Lung (tissue), 16 donors: Measurements from ENCODE around the gene CCT2. TPM values are rescaled to one million over a fixed set of nuclear protein-coding genes. Genes with fewer than 3 reads are reported as not detected.
A peak's percentile ranks its signal among the peaks of the same experiment; 100 is the strongest.

ENCODE experiments used
- ATAC-seq: fragments of 200-7000 bp; cut with Tn5 transposase; one replicate; pipeline ENCODE4 v1.9.1; 2020; ENCODE audit warnings: moderate number of reproducible peaks; ENCODE audit not compliant: insufficient read depth, low FRiP score
- DNase-seq, 3 donors: peaks; one replicate each; pipeline ENCODE4 v3.0.0-alpha.2; 2013 to 2017
- H3K27ac ChIP-seq, 2 donors: one replicate each; pipeline ENCODE4 v1.5.1; 2013; ENCODE audit warnings: mild to moderate bottlenecking in 2 of 2, moderate library complexity in 2 of 2, control low read depth in 1 of 2, inconsistent platforms in 1 of 2, low read depth in 1 of 2, low read length in 1 of 2
- H3K27me3 ChIP-seq, 3 donors: one replicate each; pipeline ENCODE4 v1.5.1; 2013; ENCODE audit warnings: low read length in 2 of 3; ENCODE audit not compliant: control insufficient read depth in 3 of 3, insufficient read depth in 3 of 3
- H3K36me3 ChIP-seq, 4 donors: one replicate each; pipeline ENCODE4 v1.5.1; 2013; ENCODE audit warnings: low read length in 4 of 4, mild to moderate bottlenecking in 1 of 4, moderate library complexity in 1 of 4; ENCODE audit not compliant: control insufficient read depth in 4 of 4, insufficient read depth in 4 of 4
- H3K4me1 ChIP-seq, 5 donors: one replicate each; pipeline ENCODE4 v1.5.1; 2013; ENCODE audit warnings: low read length in 5 of 5, mild to moderate bottlenecking in 2 of 5, moderate library complexity in 1 of 5; ENCODE audit not compliant: control insufficient read depth in 5 of 5, insufficient read depth in 5 of 5
- H3K4me3 ChIP-seq: one replicate; pipeline ENCODE4 v1.5.1; 2013; ENCODE audit warnings: mild to moderate bottlenecking, control low read depth, moderate library complexity
- H3K9ac ChIP-seq, 2 donors: one replicate each; pipeline ENCODE4 v1.5.1; 2013; ENCODE audit warnings: low read length in 2 of 2, control low read depth in 1 of 2; ENCODE audit not compliant: insufficient read depth in 1 of 2
- H3K9me3 ChIP-seq, 4 donors: one replicate each; pipeline ENCODE4 v1.5.1; 2013; ENCODE audit warnings: low read length in 3 of 4, mild to moderate bottlenecking in 1 of 4, moderate library complexity in 1 of 4; ENCODE audit not compliant: control insufficient read depth in 4 of 4, insufficient read depth in 3 of 4
- WGBS, 2 donors: extraction: QIAGEN DNeasy Blood & Tissue Kit; methylation state at CpG; one replicate each; pipeline ENCODE4 v1.1.7; 2013; 5-methylcytosine and 5-hydroxymethylcytosine counted together
- long read RNA-seq, 5 donors: transcript quantifications; one replicate each; lab custom pipeline, GENCODE V29; 2026
- polyA plus RNA-seq, 2 donors: library from polyadenylated mRNA; stranded (reverse); fragments of 200-250 nt; gene quantifications; one replicate each; pipeline ENCODE4 v1.2.1, GENCODE V29; 2013
- total RNA-seq, 2 donors: library from RNA; depleted of rRNA in 1 of 2; stranded (reverse); fragments of >200 nt in 1 of 2; gene quantifications; one replicate each; pipeline ENCODE4 v1.2.1, GENCODE V29; 2014 to 2021
- TF ChIP-seq, protein P1 (sequence below): IDR thresholded peaks from 2 replicates; pipeline ENCODE4 v1.5.1; 2012; ENCODE audit warnings: mild to moderate bottlenecking; ENCODE audit errors: control extremely low read depth, extremely low read depth
- donor health status: control.
- donor health status: control.
- donor health status: Bipolar disorder and iron deficiency.
- donor health status: healthy.
- donor health status: DM: yes; HTN: yes; CAD: no.

CCT2 gene
- total RNA-seq (100 to 1,000 TPM; 115 to 122 TPM), polyA plus RNA-seq (100 to 1,000 TPM in 1 of 2 donors, 10 to 100 TPM in 1; 80.3 to 113 TPM)
- long read RNA-seq, donor 1, transcript CCT2-211 (2 exons, 567 nt), result minor isoform, 19 of 101 reads
- long read RNA-seq, donor 1, transcript CCT2-201 (16 exons, 2,041 nt), result major isoform, 24 of 101 reads
- long read RNA-seq, donor 1, partial matches to known transcripts, result 49 of 101 reads
- long read RNA-seq, donor 1, other reads (novel, unspliced or antisense), result 0 of 101 reads
- long read RNA-seq, donor 2, transcript CCT2-201 (16 exons, 2,041 nt), result major isoform, 10 of 48 reads
- long read RNA-seq, donor 2, partial matches to known transcripts, result 29 of 48 reads
- long read RNA-seq, donor 2, other reads (novel, unspliced or antisense), result 0 of 48 reads
- long read RNA-seq, donor 3, transcript CCT2-201 (16 exons, 2,041 nt), result major isoform, 16 of 80 reads
- long read RNA-seq, donor 3, transcript CCT2-211 (2 exons, 567 nt), result minor isoform, 7 of 80 reads
- long read RNA-seq, donor 3, partial matches to known transcripts, result 51 of 80 reads
- long read RNA-seq, donor 3, other reads (novel, unspliced or antisense), result 0 of 80 reads
- long read RNA-seq, donor 4, transcript CCT2-211 (2 exons, 567 nt), result major isoform, 12 of 72 reads
- long read RNA-seq, donor 4, transcript CCT2-201 (16 exons, 2,041 nt), result minor isoform, 9 of 72 reads
- long read RNA-seq, donor 4, partial matches to known transcripts, result 47 of 72 reads
- long read RNA-seq, donor 4, other reads (novel, unspliced or antisense), result 0 of 72 reads
- long read RNA-seq, donor 5, transcript CCT2-211 (2 exons, 567 nt), result minor isoform, 25 of 152 reads
- long read RNA-seq, donor 5, transcript CCT2-201 (16 exons, 2,041 nt), result major isoform, 45 of 152 reads
- long read RNA-seq, donor 5, partial matches to known transcripts, result 70 of 152 reads
- long read RNA-seq, donor 5, other reads (novel, unspliced or antisense), result 0 of 152 reads

DNA sequence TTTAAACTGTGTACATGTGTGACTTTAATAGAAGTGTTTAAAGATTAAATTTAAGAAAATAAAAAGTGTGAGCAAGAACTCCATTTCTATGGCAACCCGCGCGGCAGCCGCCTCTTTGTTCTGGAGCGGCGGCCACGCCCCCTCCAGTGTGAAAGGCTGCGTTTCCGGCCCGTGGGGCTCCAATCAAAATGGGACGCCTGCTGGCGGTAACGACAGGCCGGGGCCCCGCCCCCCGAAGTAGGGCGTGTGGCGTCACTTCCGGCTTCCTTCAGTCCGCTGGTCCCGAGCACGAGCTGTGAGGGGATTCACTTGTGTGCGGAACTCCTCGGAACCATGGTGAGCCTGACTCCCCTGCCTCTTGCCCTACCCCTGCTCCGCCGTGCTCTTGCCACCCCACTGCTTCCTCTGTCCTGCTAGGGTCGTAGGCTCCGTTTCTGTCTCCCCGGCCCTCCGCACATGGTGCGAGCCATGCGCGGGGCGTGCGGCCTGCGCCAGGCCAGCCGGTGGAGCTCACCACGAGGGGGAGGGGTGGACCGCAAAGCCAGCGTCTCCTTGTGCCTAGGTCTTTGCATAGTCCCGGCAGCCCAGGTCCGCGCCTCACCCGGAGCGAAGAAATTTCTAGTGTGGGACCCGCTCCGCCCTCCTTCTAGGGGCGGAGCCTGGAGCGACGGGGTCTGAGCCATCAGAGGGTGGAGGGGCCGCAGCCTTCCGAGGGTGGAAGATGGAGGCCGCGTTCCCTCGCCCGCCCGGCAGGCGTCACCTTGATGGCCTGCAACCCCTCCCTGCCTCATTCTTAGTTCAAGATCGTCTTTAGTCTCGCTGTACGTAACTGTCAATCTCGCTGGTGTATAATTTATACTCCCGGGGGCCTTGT is at the start of gene CCT2:
Gene CCT2, plus strand, starts transcription at position 271 of the 874 bp plus-strand sequence. Its CDS starts 63 bp downstream, at position 334.
- peak within 1 kb of the TSS; percentile 74 for H3K4me3 ChIP-seq
- TF ChIP-seq, protein P1, sequence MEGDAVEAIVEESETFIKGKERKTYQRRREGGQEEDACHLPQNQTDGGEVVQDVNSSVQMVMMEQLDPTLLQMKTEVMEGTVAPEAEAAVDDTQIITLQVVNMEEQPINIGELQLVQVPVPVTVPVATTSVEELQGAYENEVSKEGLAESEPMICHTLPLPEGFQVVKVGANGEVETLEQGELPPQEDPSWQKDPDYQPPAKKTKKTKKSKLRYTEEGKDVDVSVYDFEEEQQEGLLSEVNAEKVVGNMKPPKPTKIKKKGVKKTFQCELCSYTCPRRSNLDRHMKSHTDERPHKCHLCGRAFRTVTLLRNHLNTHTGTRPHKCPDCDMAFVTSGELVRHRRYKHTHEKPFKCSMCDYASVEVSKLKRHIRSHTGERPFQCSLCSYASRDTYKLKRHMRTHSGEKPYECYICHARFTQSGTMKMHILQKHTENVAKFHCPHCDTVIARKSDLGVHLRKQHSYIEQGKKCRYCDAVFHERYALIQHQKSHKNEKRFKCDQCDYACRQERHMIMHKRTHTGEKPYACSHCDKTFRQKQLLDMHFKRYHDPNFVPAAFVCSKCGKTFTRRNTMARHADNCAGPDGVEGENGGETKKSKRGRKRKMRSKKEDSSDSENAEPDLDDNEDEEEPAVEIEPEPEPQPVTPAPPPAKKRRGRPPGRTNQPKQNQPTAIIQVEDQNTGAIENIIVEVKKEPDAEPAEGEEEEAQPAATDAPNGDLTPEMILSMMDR, result no peak
- WGBS, 2 donors, result 0% methylated on average over 63 of the region's 63 CpGs
- ATAC-seq, result peak; percentile 100
- H3K27ac ChIP-seq, result peak within 1 kb of the TSS; percentile 69 to 90
- H3K27me3 ChIP-seq, result no peaks in the 10 kb centered on the region
- DNase-seq, result peak; percentile 98 to 99 (median 98)
- H3K4me1 ChIP-seq, result peaks cover 0 to 4% (median 2%) of the 10 kb centered on the region in 5 donors
- peak within 1 kb of the TSS; percentile 99 for H3K9ac ChIP-seq
- peaks cover 7 to 36% (median 33%) of the 10 kb centered on the region in 4 donors for H3K36me3 ChIP-seq
- no peaks in the 10 kb centered on the region for H3K9me3 ChIP-seq

DNA sequence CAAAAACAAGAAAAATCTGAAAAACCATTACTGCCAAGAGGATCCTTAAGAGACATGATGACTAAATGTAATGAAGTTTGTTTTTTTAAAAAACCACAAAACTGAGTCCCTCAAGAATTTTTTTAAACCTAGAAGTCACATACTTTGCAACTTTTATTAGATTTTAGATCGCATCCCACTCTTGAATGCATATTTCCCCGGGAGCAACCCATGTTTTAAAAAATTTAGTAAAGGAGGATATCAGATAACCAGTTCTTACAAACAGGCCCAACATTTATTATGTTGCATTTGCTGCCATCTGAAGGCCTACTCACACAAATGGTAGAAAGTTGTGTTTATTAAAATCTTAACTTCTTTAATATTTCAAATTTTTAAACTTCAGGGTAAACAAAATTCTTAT is 44.3 kb upstream of the CCT2 start:
- ATAC-seq (no peak), DNase-seq (peak in 1 of 3 donors; percentile 32)
- H3K27ac ChIP-seq, result no peak overlapping the region
- no peak overlapping the region for H3K9ac ChIP-seq
- 84 to 86% methylated on average over 2 of the region's 2 CpGs for WGBS, 2 donors
- peaks cover 0 to 6% (median 0%) of the 10 kb centered on the region in 5 donors for H3K4me1 ChIP-seq
- TF ChIP-seq, protein P1, result no peak
- H3K27me3 ChIP-seq, result no peaks in the 10 kb centered on the region
- H3K4me3 ChIP-seq, result no peak overlapping the region
- H3K9me3 ChIP-seq, result peaks cover 0 to 7% (median 0%) of the 10 kb centered on the region in 4 donors
- H3K36me3 ChIP-seq, result peaks cover 0 to 6% (median 2%) of the 10 kb centered on the region in 4 donors

DNA sequence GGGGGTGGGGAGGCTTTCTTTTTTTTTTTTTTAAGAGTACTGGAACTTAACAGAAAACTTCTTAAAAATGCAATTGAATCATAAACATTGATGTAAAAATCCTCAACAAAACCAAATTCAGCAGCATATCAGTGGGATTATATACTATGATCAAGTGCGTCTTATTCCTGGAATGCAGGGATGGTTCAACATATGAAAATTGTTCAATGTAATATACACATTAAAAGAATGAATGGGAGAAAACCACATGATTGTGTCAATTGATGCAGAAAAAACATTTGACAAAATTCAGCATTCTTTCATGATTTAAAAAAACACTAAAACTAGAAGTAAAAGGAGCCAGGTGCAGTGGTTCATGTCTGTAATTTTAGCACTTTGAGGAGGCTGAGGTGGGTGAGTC is 41.2 kb upstream of the CCT2 start:
- H3K27me3 ChIP-seq, result no peaks in the 10 kb centered on the region
- peaks cover 0 to 7% (median 0%) of the 10 kb centered on the region in 4 donors for H3K9me3 ChIP-seq
- TF ChIP-seq, protein P1, result no peak
- H3K4me1 ChIP-seq, result peaks cover 0 to 1% (median 0%) of the 10 kb centered on the region in 5 donors
- no peak overlapping the region for H3K27ac ChIP-seq
- peaks cover 0 to 6% (median 2%) of the 10 kb centered on the region in 4 donors for H3K36me3 ChIP-seq
- no peak overlapping the region for H3K4me3 ChIP-seq
- 98 to 100% methylated on average over 1 of the region's 1 CpG for WGBS, 2 donors
- no peak overlapping the region for H3K9ac ChIP-seq
- DNase-seq (no peak), ATAC-seq (no peak)
